HG02973 (cell line): ENCODE results near the gene SHB.
A peak's percentile ranks its signal among the peaks of the same experiment; 100 is the strongest.

Experiments
- ATAC-seq: cut with Tn5 transposase; IDR thresholded peaks from one replicate; pipeline ENCODE4 v1.9.1; 2021; ENCODE audit warnings: moderate library complexity; ENCODE audit not compliant: unreplicated experiment

Gene SHB

DNA sequence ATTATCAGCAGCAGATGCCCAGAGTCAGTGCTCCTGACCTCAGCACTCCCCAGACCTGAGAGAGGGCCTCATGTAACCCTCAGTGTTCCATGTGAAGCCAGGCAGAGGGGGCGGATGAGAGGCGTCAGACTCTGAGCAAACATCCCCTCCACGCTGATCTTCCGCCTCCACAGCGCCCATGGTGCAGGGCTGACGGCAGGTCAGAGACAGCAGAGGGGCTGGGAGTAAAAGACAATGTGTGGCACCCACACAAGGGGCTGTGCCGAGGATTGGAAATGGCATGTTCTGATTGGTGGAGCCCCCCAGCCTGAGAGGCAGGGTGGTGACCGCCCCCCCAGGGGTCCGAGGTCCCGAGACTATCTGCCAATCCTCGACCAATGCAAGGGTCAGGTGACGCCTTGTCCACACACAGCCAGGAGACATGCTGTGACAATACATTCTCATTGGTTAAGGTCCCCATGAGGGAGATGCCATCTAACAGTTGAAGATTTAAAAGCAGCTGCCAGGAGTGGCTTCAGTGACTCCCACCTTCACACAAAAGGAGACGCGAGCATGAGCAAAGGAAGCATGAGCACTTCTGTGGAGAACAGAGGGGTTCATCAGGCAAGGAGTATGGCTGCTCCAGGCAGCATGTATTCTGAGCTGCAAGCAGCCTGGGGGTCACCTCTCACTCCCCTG, 145.8 kb downstream of the SHB start:
- ATAC-seq = no peak

GRCh38 chr9:37922363-37923117, 146.5 kb downstream of the SHB start:
- no peak for ATAC-seq

DNA sequence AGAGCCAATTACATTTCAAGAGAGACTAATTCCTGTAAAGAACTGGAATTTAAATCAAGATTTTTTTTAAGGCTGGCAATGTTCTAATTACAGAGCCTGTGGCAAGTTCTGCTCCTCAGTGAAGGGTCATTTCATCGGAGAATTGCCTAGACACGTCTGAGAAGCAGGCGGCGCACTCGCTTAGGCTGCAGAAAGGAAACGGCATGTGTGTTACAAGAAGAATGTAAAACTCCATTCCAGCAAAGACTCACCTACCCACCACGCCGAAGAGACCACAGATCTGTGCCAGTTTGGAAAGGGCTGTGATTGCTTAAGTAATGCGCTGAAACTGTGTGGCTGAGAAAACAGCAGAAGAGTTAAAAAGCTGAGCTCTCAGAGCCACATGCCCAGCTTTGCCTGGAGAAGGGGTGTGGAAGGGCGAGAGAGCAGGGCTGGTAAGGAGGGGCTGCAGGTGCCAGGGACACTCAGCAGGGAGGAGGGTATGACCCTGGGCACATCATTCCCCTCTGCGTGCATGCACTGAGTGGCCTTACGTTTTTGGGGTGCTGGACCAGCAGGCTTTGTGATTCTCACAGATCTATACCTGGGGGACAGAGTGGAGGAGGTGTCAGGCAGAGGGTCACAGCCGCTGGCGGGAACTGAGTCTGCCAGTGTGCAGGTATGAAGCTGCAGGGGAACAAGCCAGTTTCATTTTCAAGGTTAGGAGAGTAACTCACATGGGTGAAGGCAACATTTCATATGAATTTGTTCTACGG, 147.3 kb downstream of the SHB start:
- ATAC-seq = no peak

DNA sequence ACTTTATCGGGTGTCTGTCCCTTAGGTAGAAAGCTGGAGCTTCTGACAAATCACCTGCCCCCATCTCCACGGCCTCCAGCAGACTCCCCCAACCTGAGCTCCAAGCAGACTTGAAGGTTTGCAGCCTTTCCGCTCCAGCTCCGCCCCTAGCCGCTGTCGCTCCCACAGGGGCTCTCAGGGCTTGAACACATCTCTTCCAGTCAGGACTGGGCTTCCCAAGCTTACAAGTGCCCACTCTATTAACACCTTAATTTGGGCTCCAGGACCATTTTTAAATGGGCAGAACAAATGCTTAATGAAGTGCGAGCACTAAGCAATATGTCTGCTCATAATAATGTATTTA, 147.9 kb downstream of the SHB start:
- no peak for ATAC-seq

- peak; percentile 67 for ATAC-seq
These were observed 148.4 kb downstream of the SHB start for GRCh38 chr9:37920471-37921167.

DNA sequence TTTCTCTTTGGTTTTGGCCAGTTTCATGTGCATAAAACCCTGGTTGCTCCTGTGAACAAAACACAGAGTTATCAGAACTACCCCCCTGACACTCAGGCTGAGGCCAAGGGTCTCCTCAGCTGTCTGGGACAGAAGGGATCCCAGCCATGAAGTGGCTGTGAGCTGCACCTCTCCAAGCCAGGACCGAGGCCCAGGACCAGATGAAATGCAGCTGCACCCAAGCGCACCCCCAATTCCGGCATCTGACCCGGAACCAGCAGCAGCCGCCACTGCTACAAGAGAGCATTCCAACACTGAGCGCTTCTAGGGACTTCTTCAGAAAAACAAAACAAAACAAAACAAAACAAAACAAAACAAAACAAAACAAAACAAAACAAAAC, 149.1 kb downstream of the SHB start:
- ATAC-seq = no peak

GRCh38 chr9:37919246-37919955, 149.6 kb downstream of the SHB start:
- ATAC-seq = no peak

DNA sequence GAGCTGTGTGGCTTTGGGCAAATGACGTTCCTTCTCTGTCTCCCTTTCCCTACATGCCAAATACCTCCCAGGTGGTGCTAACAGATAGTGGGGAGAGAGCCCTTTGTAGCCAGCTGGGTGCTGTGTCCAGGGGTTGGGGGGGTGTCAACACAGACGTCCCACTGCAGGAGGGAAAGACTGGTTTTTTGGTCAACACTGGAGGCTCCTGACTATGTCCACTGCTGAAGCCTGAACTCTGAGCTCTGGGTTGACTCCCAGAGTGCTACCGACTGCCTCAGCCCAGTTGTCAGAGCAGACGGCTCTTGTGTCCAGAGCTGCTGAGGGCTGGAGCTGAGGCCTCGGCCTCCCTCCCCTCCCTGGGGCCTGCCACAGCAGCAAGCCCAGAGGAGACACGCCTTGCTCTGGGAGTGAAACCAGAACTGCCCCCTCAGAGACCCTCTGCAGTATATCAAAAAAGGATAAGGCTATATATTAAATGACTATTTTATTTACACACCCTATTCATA, 150.3 kb downstream of the SHB start:
- no peak for ATAC-seq

DNA sequence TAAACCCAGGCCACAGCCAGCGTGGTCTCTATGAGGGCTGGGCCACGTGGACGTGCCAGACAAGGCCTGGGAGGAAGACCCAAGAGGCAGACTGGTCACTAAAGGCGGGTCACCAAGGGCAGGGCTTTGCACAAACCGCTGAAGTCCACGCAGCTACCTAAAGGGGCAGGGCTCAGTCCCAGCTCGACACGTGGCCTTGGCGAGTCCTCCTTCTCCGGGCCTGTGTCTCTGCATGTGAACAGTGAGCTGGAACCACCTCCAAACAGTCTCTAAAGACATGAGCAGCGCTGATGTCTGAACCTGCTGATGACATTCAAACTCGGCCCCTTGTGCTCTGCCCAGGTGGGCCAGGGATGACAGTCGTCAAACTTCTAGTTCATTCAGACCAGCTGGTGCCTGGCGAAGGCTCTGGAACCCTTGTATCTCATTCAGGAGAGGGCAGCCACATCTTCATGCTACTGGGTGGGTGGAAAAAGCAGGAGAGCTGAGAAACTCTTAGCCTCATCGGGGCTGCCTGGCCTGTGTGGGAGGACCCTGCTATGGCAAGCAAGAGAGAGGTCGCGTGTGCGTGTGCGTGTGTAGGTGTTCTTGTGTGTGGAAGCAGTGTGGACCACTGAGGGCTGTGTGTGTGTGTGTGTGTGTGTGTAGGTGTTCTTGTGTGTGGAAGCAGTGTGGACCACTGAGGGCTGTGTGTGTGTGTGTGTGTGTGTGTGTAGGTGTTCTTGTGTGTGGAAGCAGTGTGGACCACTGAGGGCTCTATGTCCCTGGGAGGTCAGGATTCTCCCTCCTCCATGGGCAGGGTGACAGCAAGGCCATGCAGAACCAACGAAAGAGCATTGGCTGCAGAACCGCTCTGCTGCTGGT, 151.0 kb downstream of the SHB start:
- no peak for ATAC-seq

DNA sequence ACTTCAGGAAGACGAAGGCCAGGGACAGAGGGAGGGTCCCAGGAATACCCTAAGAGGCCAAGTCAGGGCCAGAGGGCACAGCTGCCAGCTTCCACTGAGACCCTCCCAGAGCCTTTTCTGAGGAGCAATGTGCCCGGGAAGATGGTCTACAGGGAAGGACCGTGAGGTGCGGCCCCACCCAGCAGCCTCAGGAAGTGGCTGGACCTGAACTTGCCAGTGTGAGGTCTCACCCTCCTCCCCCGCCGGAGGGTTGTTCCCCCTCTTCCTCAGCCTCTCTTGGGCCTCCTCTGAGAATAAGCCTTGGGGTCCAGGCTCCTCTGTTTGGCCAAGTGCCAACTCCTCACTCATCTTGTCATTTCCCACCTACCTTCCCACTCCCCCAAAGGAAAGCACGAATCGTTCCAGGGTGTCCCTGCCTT, 151.7 kb downstream of the SHB start:
- ATAC-seq = no peak

GRCh38 chr9:37916471-37917312, 152.3 kb downstream of the SHB start:
- ATAC-seq = no peak

DNA sequence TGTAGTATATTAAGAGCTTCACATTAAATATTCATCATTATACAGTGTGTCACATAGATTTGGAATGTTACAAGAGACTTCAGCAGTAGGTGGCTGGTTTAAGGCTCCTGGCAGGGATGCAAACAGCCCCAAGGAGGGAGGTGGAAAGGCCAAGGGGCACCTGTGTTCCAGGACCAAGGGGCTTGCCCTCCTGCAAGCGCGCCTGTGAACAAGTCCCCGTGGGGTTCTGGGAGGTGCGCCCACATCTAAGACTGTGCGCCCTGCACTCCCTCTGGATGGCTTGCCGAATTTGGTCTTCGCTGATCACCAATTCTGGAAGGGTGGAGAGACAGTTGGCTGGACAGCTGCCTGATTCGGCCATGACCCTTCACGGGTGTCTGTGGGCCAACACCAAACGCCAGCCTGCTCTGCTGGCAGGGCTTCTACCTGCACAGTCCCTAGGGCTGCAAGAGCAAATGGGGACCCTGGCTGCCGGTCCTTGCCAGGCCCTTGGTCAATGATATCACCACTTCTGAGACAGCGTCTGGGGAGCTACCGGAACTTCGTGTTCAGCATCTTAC, 153.0 kb downstream of the SHB start:
- ATAC-seq = no peak

- ATAC-seq = no peak
These were observed 154.2 kb downstream of the SHB start for GRCh38 chr9:37914701-37915358.

DNA sequence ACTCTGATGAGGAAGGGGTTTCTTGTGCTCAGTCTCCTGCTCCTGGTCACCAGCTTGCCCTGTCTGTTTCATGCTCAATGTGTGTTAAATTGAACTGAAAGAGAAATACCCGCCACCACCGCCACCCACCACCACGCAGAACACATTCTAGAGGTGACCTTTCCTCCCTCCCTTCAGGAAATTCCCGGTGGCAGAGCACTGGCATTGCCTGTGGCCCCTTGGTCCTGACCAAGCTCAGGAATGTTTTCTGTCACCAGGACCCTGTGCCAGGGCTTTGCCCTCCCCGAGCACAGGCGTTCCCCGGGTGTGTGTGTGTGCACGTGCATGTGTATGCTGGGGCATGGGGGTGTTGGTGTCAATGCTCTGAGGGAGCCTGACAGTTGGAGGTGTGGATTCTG, 154.9 kb downstream of the SHB start:
- ATAC-seq = no peak

DNA sequence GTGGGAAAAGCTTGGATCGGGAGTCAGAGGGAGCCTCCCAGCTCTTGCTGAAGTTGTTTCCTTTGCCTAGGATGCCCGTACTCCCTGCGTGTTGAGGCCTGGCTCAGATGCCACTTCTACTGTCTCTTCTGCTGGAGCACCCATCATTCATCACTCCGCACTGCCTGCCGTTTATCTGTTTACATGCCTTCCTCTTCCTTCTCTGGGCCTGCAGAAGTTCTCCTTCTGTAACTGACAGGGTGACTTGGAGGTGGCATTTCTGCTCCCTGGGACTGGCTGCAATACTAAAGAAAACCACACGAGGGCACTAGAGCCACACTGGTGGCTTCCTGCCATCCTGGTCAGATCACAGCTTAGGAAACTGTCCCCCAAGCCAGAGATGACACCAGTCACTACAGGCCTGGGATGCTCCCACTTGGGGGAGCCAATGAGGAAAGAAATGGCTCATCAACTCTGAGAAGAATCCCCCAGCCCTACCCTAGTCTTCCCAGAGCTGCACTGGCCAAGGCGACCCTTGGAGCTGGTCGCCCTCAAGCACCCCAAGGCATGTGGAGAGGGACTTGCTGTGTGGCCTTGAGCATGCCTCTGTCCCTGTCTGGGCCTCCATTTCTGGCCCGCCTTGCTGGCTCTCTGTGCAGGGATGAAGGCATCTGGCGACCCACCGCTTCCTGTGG, 155.4 kb downstream of the SHB start:
- ATAC-seq = no peak

GRCh38 chr9:37911271-37911681, 157.8 kb downstream of the SHB start:
- ATAC-seq = no peak

DNA sequence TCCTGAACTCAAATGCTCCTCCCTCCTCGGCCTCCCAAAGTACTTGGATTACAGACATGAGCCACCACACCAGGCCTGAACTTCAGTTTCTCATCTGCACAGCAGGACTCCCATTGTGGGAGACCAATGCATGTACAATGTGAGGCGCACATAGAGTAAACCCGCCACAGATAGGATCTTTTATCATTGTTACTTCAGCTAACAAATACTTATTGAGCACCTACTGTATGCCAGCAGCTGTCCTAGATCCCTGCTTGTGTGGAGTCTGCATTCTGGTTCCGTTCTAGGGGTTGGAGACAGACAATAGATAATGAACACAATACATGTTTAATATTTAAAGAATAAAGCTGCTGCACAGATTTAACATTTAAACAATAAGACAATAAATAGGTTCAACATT, 158.8 kb downstream of the SHB start:
- no peak for ATAC-seq
